IMR-90 (cell line): ENCODE results near the gene VLDLR. TPM values are rescaled to one million over a fixed set of nuclear protein-coding genes. Genes with fewer than 3 reads are reported as not detected.

Experiments
- ATAC-seq: fragments of 200-7000 bp; cut with Tn5 transposase; 2 replicates; pipeline ENCODE4 v1.9.1; 2020; ENCODE audit warnings: low read depth, mild to moderate bottlenecking, moderate library complexity
- BruUV-seq: library from RNA; stranded (reverse); fragments of 400-500 nt; replicated peaks from 2 replicates; lab custom pipeline; 2021; lab: Mats Ljungman, UMichigan
- CTCF ChIA-PET: fragments of 300-600 bp; formaldehyde crosslinking; extraction: SDS; loops from one replicate; lab custom pipeline; 2021; ENCODE audit warnings: antibody characterized with exemption; lab: Yijun Ruan, JAX
- POLR2A ChIA-PET: fragments of 300-600 bp; sonication (Branson Sonifier 250); formaldehyde crosslinking; loops from one replicate; lab custom pipeline; 2022; ENCODE audit warnings: antibody characterized with exemption; ENCODE audit not compliant: unreplicated experiment; lab: Charles Lee
- DNase-seq: peaks from one replicate; pipeline ENCODE4 v3.0.0; 2013
- H2AFZ ChIP-seq: replicated peaks from 2 replicates; pipeline ENCODE3; 2013; ENCODE audit warnings: low read length, mild to moderate bottlenecking; ENCODE audit not compliant: poor library complexity
- H2AK5ac ChIP-seq: 2 replicates; pipeline ENCODE4 v1.6.1; 2013; ENCODE audit warnings: low read depth, low read length, inconsistent platforms
- H2AK9ac ChIP-seq: replicated peaks from 2 replicates; pipeline ENCODE3; 2013; ENCODE audit warnings: mild to moderate bottlenecking, low read depth, low read length, moderate library complexity; ENCODE audit not compliant: poor library complexity
- H2BK120ac ChIP-seq: 2 replicates; pipeline ENCODE4 v1.6.1; 2013; ENCODE audit warnings: low read depth, low read length, inconsistent platforms
- H2BK15ac ChIP-seq: 3 replicates; pipeline ENCODE4 v1.6.1; 2013; ENCODE audit warnings: low read depth, low read length, inconsistent platforms
- H2BK20ac ChIP-seq: 2 replicates; pipeline ENCODE4 v1.6.1; 2013; ENCODE audit warnings: low read depth, mild to moderate bottlenecking, inconsistent platforms, low read length, moderate library complexity
- H2BK5ac ChIP-seq: 2 replicates; pipeline ENCODE4 v1.6.1; 2013; ENCODE audit warnings: mild to moderate bottlenecking, low read depth, low read length, inconsistent platforms; ENCODE audit not compliant: poor library complexity, severe bottlenecking
- H3K14ac ChIP-seq: replicated peaks from 2 replicates; pipeline ENCODE4 v1.6.1; 2013; ENCODE audit warnings: low read depth, low read length, inconsistent platforms
- H3K18ac ChIP-seq: 2 replicates; pipeline ENCODE4 v1.6.1; 2013; ENCODE audit warnings: low read depth, low read length, control low read depth
- H3K23ac ChIP-seq: 2 replicates; pipeline ENCODE4 v1.6.1; 2013; ENCODE audit warnings: low read depth, low read length, inconsistent platforms
- H3K27ac ChIP-seq: 2 replicates; pipeline ENCODE4 v1.5.1; 2013; ENCODE audit warnings: mild to moderate bottlenecking, control low read depth, low read length; ENCODE audit not compliant: insufficient read depth
- H3K27me3 ChIP-seq: 2 replicates; pipeline ENCODE4 v1.6.1; 2013; ENCODE audit warnings: low read length; ENCODE audit not compliant: control insufficient read depth, insufficient read depth
- H3K36me3 ChIP-seq: 2 replicates; pipeline ENCODE4 v1.6.1; 2013; ENCODE audit warnings: low read length, mixed read lengths; ENCODE audit not compliant: control insufficient read depth, insufficient read depth
- H3K4ac ChIP-seq: 2 replicates; pipeline ENCODE4 v1.6.1; 2013; ENCODE audit warnings: low read depth, low read length, inconsistent platforms
- H3K4me1 ChIP-seq: 2 replicates; pipeline ENCODE4 v1.6.1; 2013; ENCODE audit warnings: low read length, mixed read lengths; ENCODE audit not compliant: control insufficient read depth, insufficient read depth
- H3K4me2 ChIP-seq: 2 replicates; pipeline ENCODE4 v1.6.1; 2013; ENCODE audit warnings: low read depth, mild to moderate bottlenecking, control low read depth, low read length, moderate library complexity
- H3K4me3 ChIP-seq: 2 replicates; pipeline ENCODE4 v1.5.1; 2013; ENCODE audit warnings: low read depth, mild to moderate bottlenecking, control low read depth, low read length, moderate library complexity; ENCODE audit not compliant: insufficient read depth
- H3K56ac ChIP-seq: 2 replicates; pipeline ENCODE4 v1.6.1; 2013; ENCODE audit warnings: low read length, inconsistent platforms; ENCODE audit not compliant: insufficient read depth; ENCODE audit errors: extremely low read depth
- H3K79me1 ChIP-seq, 2 experiments: 2 replicates each; pipeline ENCODE4 v1.6.1; 2013; ENCODE audit warnings: low read length in 2 of 2, inconsistent platforms in 1 of 2, low read depth in 1 of 2
- H3K9ac ChIP-seq: 2 replicates; pipeline ENCODE4 v1.6.1; 2013; ENCODE audit warnings: low read depth, low read length, control low read depth
- H3K9me1 ChIP-seq: 2 replicates; pipeline ENCODE4 v1.6.1; 2013; ENCODE audit warnings: low read length, inconsistent platforms; ENCODE audit not compliant: insufficient read depth
- H3K9me3 ChIP-seq: 2 replicates; pipeline ENCODE4 v1.6.1; 2013; ENCODE audit warnings: low read length; ENCODE audit not compliant: control insufficient read depth, insufficient read depth
- H4K20me1 ChIP-seq: 2 replicates; pipeline ENCODE4 v1.6.1; 2013; ENCODE audit warnings: low read length, inconsistent platforms; ENCODE audit not compliant: insufficient read depth
- H4K5ac ChIP-seq: 2 replicates; pipeline ENCODE4 v1.6.1; 2013; ENCODE audit warnings: mild to moderate bottlenecking, low read depth, low read length, control low read depth
- H4K8ac ChIP-seq, 2 experiments: 2 replicates each; pipeline ENCODE4 v1.6.1; 2013; ENCODE audit warnings: low read depth in 2 of 2, low read length in 2 of 2, control low read depth in 1 of 2, inconsistent platforms in 1 of 2
- H4K91ac ChIP-seq: 2 replicates; pipeline ENCODE4 v1.6.1; 2013; ENCODE audit warnings: low read depth, low read length, inconsistent platforms; ENCODE audit not compliant: insufficient read depth
- BHLHE40 ChIP-seq: fragments of 150-350 bp; IDR thresholded peaks from 2 replicates; pipeline ENCODE4 v1.6.1; 2016; ENCODE audit warnings: mild to moderate bottlenecking, low read depth, low read length
- CEBPB ChIP-seq: IDR thresholded peaks from 2 replicates; pipeline ENCODE4 v1.6.1; 2012; ENCODE audit warnings: low read depth, low read length, improper control_type of control experiment
- CHD1 ChIP-seq: IDR thresholded peaks from 2 replicates; pipeline ENCODE4 v1.6.1; 2012; ENCODE audit warnings: low read depth, low read length, improper control_type of control experiment
- FOS ChIP-seq: fragments of 150-350 bp; IDR thresholded peaks from 2 replicates; pipeline ENCODE4 v1.6.1; 2016; ENCODE audit warnings: low read depth, low read length
- MAFK ChIP-seq: IDR thresholded peaks from 2 replicates; pipeline ENCODE4 v1.6.1; 2012; ENCODE audit warnings: low read depth, low read length, improper control_type of control experiment
- MAZ ChIP-seq: IDR thresholded peaks from 2 replicates; pipeline ENCODE4 v1.6.1; 2012; ENCODE audit warnings: low read depth, mild to moderate bottlenecking, low read length, improper control_type of control experiment, moderate library complexity, borderline replicate concordance
- MXI1 ChIP-seq: IDR thresholded peaks from 2 replicates; pipeline ENCODE4 v1.6.1; 2012; ENCODE audit warnings: low read depth, mild to moderate bottlenecking, low read length, moderate library complexity, borderline replicate concordance
- NFE2L2 ChIP-seq: fragments of 150-350 bp; IDR thresholded peaks from 2 replicates; pipeline ENCODE4 v1.6.1; 2016; ENCODE audit warnings: low read depth, mild to moderate bottlenecking, low read length
- POLR2A ChIP-seq: IDR thresholded peaks from 2 replicates; pipeline ENCODE4 v1.6.1; 2012; ENCODE audit warnings: mild to moderate bottlenecking, low read depth, low read length
- RAD21 ChIP-seq: IDR thresholded peaks from 2 replicates; pipeline ENCODE4 v1.6.1; 2012; ENCODE audit warnings: low read length, improper control_type of control experiment
- RCOR1 ChIP-seq: IDR thresholded peaks from 2 replicates; pipeline ENCODE4 v1.6.1; 2012; ENCODE audit warnings: mild to moderate bottlenecking, low read length, improper control_type of control experiment; ENCODE audit not compliant: insufficient replicate concordance
- RFX5 ChIP-seq: IDR thresholded peaks from 2 replicates; pipeline ENCODE4 v1.8.0; 2012; ENCODE audit warnings: low read depth, mild to moderate bottlenecking, low read length, moderate library complexity
- SMC3 ChIP-seq: fragments of 150-350 bp; IDR thresholded peaks from 2 replicates; pipeline ENCODE4 v1.6.1; 2016; ENCODE audit warnings: low read depth, mild to moderate bottlenecking, antibody characterized with exemption, low read length, moderate library complexity
- WGBS, 2 experiments: methylation state at CpG; one replicate each; pipeline versions ENCODE4 v1.1.5 to v1.1.7; 2013; ENCODE audit warnings: missing lambda C conversion rate in 2 of 2; ENCODE audit not compliant: insufficient read length in 1 of 2; ENCODE audit errors: extremely low coverage in 2 of 2; 5-methylcytosine and 5-hydroxymethylcytosine counted together
- dilution Hi-C: fragments of 300-500 bp; cut with HindIII; formaldehyde crosslinking; loops from one replicate; pipeline ENCODE4 v1.14.3; 2018; ENCODE audit warnings: low sequenced_read_pairs; ENCODE audit not compliant: unreplicated experiment
- in situ Hi-C: fragments of 300-500 bp; cut with MboI; formaldehyde crosslinking; loops from 3 replicates; pipeline ENCODE4 v1.14.3; 2019; ENCODE audit warnings: low sequenced_read_pairs, inconsistent platforms, mixed read lengths
- intact Hi-C: fragments of 100-400 bp; cut with micrococcal nuclease; formaldehyde crosslinking; loops from 2 replicates; pipeline ENCODE4 v1.10.0; 2022
- polyA plus RNA-seq, 3 experiments: library from polyadenylated mRNA; depleted of rRNA; stranded (reverse); fragments of >200 nt; gene quantifications; 2 replicates each; pipeline ENCODE4 v1.2.3, GENCODE V29; 2012; ENCODE audit warnings: low replicate concordance in 1 of 3
- total RNA-seq: library from RNA; depleted of rRNA; stranded (reverse); fragments of >200 nt; gene quantifications from 2 replicates; pipeline ENCODE4 v1.2.3, GENCODE V29; 2012
- TF ChIP-seq, protein P1 (sequence below): conservative IDR thresholded peaks from 2 replicates; pipeline ENCODE4 v1.5.1; 2012; ENCODE audit warnings: mild to moderate bottlenecking, low read depth, low read length, improper control_type of control experiment
- TF ChIP-seq, protein P2 (sequence below): fragments of 150-350 bp; IDR thresholded peaks from 2 replicates; pipeline ENCODE4 v1.6.1; 2016; ENCODE audit warnings: low read depth, mild to moderate bottlenecking, low read length, moderate library complexity, borderline replicate concordance
- TF ChIP-seq, protein P3 (sequence below): fragments of 150-350 bp; IDR thresholded peaks from 2 replicates; pipeline ENCODE4 v1.6.1; 2017; ENCODE audit warnings: mild to moderate bottlenecking, antibody characterized with exemption, low read length, low read depth

The VLDLR gene
- total and polyA plus RNA-seq, 2 of the 4 experiments (the other 2 are of a cell fraction), result 9.0 to 10.2 TPM

DNA sequence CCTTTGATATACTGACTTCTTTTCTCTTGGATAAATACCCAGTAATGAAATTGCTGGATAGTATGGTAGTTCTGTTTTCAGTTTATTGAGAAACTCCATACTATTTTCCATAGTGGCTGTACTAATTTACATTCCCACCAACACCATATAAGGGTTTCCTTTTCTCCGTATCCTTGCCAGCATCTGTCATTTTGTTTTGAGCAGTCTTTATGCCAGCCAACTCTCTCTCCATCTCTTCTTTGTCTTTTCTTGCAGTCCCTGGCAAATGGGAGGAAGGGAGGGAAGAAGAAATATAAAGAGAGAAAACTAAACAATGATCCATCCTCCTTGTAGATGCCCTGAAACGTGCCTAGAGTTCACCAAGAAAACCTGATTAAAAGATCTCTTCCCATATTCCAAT is 9.6 kb upstream of the VLDLR start:
- no peaks in the 10 kb centered on the region for H4K20me1 ChIP-seq
- no peak overlapping the region for H2AK9ac ChIP-seq
- no peak overlapping the region for H4K91ac ChIP-seq
- H3K27me3 ChIP-seq, result no peaks in the 10 kb centered on the region; the same call in 1 of the 2 replicates
- no TSS peak for BruUV-seq
- H3K79me1 ChIP-seq, result no peaks in the 10 kb centered on the region
- H3K4me1 ChIP-seq, result 0 out of 2 replicates have a peak, but pooled peaks cover 1% of the 10 kb centered on the region
- dilution Hi-C loops, result no loop called here
- POLR2A ChIA-PET, result no interaction called here
- no peak overlapping the region for H3K27ac ChIP-seq
- no peak overlapping the region for H2BK20ac ChIP-seq
- TF ChIP-seq NFE2L2 (no peak), BHLHE40 (no peak), CEBPB (no peak), POLR2A (no peak), FOS (no peak), MAZ (no peak), MXI1 (no peak), RCOR1 (no peak), RAD21 (no peak), SMC3 (no peak), MAFK (no peak), CHD1 (no peak), RFX5 (no peak)
- TF ChIP-seq, protein P1, sequence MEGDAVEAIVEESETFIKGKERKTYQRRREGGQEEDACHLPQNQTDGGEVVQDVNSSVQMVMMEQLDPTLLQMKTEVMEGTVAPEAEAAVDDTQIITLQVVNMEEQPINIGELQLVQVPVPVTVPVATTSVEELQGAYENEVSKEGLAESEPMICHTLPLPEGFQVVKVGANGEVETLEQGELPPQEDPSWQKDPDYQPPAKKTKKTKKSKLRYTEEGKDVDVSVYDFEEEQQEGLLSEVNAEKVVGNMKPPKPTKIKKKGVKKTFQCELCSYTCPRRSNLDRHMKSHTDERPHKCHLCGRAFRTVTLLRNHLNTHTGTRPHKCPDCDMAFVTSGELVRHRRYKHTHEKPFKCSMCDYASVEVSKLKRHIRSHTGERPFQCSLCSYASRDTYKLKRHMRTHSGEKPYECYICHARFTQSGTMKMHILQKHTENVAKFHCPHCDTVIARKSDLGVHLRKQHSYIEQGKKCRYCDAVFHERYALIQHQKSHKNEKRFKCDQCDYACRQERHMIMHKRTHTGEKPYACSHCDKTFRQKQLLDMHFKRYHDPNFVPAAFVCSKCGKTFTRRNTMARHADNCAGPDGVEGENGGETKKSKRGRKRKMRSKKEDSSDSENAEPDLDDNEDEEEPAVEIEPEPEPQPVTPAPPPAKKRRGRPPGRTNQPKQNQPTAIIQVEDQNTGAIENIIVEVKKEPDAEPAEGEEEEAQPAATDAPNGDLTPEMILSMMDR, result no peak
- TF ChIP-seq, protein P2, sequence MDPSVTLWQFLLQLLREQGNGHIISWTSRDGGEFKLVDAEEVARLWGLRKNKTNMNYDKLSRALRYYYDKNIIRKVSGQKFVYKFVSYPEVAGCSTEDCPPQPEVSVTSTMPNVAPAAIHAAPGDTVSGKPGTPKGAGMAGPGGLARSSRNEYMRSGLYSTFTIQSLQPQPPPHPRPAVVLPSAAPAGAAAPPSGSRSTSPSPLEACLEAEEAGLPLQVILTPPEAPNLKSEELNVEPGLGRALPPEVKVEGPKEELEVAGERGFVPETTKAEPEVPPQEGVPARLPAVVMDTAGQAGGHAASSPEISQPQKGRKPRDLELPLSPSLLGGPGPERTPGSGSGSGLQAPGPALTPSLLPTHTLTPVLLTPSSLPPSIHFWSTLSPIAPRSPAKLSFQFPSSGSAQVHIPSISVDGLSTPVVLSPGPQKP, result no peak
- TF ChIP-seq, protein P3, sequence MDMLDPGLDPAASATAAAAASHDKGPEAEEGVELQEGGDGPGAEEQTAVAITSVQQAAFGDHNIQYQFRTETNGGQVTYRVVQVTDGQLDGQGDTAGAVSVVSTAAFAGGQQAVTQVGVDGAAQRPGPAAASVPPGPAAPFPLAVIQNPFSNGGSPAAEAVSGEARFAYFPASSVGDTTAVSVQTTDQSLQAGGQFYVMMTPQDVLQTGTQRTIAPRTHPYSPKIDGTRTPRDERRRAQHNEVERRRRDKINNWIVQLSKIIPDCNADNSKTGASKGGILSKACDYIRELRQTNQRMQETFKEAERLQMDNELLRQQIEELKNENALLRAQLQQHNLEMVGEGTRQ, result no peak
- H2AK5ac ChIP-seq, result no peak overlapping the region
- CTCF ChIA-PET, result no interaction called here
- H3K4ac ChIP-seq, result no peak overlapping the region
- H3K14ac ChIP-seq, result no peak overlapping the region
- H3K4me2 ChIP-seq, result no peak overlapping the region
- H2BK15ac ChIP-seq, result no peak overlapping the region
- no peak overlapping the region for H4K8ac ChIP-seq
- no CpG with 5 or more reads among the region's 2 CpGs for WGBS, 2 experiments
- H4K5ac ChIP-seq, result no peak overlapping the region
- H3K9me3 ChIP-seq, result no peaks in the 10 kb centered on the region
- intact Hi-C loops, result no loop called here
- DNase-seq (no peak), ATAC-seq (no peak)
- H3K18ac ChIP-seq, result no peak overlapping the region
- H3K9me1 ChIP-seq, result peaks cover 2% of the 10 kb centered on the region; the same call in 1 of the 2 replicates
- H2BK120ac ChIP-seq, result no peak overlapping the region
- H3K4me3 ChIP-seq, result no peak overlapping the region
- H2AFZ ChIP-seq, result no peak overlapping the region
- H3K36me3 ChIP-seq, result no peaks in the 10 kb centered on the region
- in situ Hi-C loops, result no loop called here
- no peak overlapping the region for H3K56ac ChIP-seq
- no peak overlapping the region for H3K23ac ChIP-seq
- H2BK5ac ChIP-seq, result no peak overlapping the region
- no peak overlapping the region for H3K9ac ChIP-seq
